B cell (primary cell): ENCODE results near the gene PHACTR4. TPM values are rescaled to one million over a fixed set of nuclear protein-coding genes. Genes with fewer than 3 reads are reported as not detected.
A peak's percentile ranks its signal among the peaks of the same experiment; 100 is the strongest.

ENCODE experiments used
- ATAC-seq: fragments of 200-7000 bp; cut with Tn5 transposase; one replicate; pipeline ENCODE4 v1.10.0; 2021; ENCODE audit warnings: low read depth, mild to moderate bottlenecking, moderate number of reproducible peaks, moderate library complexity
- CTCF ChIA-PET: fragments of 350-600 bp; sonication (Branson Sonifier 250); formaldehyde crosslinking; loops from one replicate; lab custom pipeline; 2021; ENCODE audit warnings: antibody characterized with exemption, inconsistent platforms; lab: Charles Lee
- POLR2A ChIA-PET: fragments of 350-600 bp; sonication (Branson Sonifier 250); formaldehyde crosslinking; loops from one replicate; lab custom pipeline; 2021; ENCODE audit warnings: antibody characterized with exemption; lab: Charles Lee
- DNase-seq: peaks from one replicate; pipeline ENCODE4 v3.0.0; 2013
- H2AFZ ChIP-seq: 2 replicates; pipeline ENCODE4 v1.6.1; 2012; ENCODE audit warnings: mild to moderate bottlenecking, low read depth, low read length; ENCODE audit not compliant: insufficient read depth, poor library complexity, severe bottlenecking
- H3K27ac ChIP-seq, 2 donors: 1 replicate in 1 of 2; 2 replicates in 1 of 2; pipeline ENCODE4 v1.5.1; 2012 to 2013; ENCODE audit warnings: low read length in 2 of 2, mild to moderate bottlenecking in 2 of 2, moderate library complexity in 1 of 2
- H3K27me3 ChIP-seq, 4 experiments: fragments of 200-600 bp in 1 of 4; sonication (generic) in 1 of 4; replicated peaks in 1 of 4; 1 replicate in 2 of 4; 2 replicates in 2 of 4; pipeline versions ENCODE4 v1.6.1 to v1.7.0; 2013 to 2016; ENCODE audit warnings: low read length in 3 of 4, mild to moderate bottlenecking in 2 of 4, mixed read lengths in 1 of 4, moderate library complexity in 1 of 4; ENCODE audit not compliant: insufficient read depth in 4 of 4, control insufficient read depth in 3 of 4; ENCODE audit errors: control extremely low read depth in 1 of 4
- H3K36me3 ChIP-seq, 2 experiments: replicated peaks in 1 of 2; 1 replicate in 1 of 2; 2 replicates in 1 of 2; pipeline versions ENCODE4 v1.6.1 to v1.7.1; 2013; ENCODE audit warnings: low read length in 1 of 2; ENCODE audit not compliant: insufficient read depth in 2 of 2, control insufficient read depth in 1 of 2; ENCODE audit errors: control extremely low read depth in 1 of 2, extremely low read depth in 1 of 2
- H3K4me1 ChIP-seq, 2 donors: fragments of 200-600 bp in 1 of 2; sonication (generic) in 1 of 2; 1 replicate in 1 of 2; 2 replicates in 1 of 2; pipeline versions ENCODE4 v1.5.1 to v1.6.1; 2013 to 2017; ENCODE audit warnings: low read length in 2 of 2; ENCODE audit not compliant: control insufficient read depth in 2 of 2, insufficient read depth in 2 of 2
- H3K4me2 ChIP-seq: replicated peaks from 2 replicates; pipeline ENCODE3; 2012; ENCODE audit warnings: mild to moderate bottlenecking, low read depth, low read length; ENCODE audit not compliant: poor library complexity, severe bottlenecking
- H3K4me3 ChIP-seq, 5 experiments: fragments of 200-600 bp in 1 of 5; sonication (generic) in 1 of 5; 1 replicate in 3 of 5; 2 replicates in 2 of 5; pipeline versions ENCODE4 v1.5.1 to v1.7.0; 2011 to 2016; ENCODE audit warnings: low read length in 4 of 5, mild to moderate bottlenecking in 4 of 5, low read depth in 2 of 5, control low read depth in 1 of 5, moderate library complexity in 1 of 5; ENCODE audit not compliant: insufficient read depth in 1 of 5; ENCODE audit errors: control extremely low read depth in 1 of 5, extremely low read depth in 1 of 5
- H3K79me2 ChIP-seq: fragments of 200-600 bp; sonication (generic); one replicate; pipeline ENCODE4 v1.6.0; 2016; ENCODE audit warnings: low read length; ENCODE audit not compliant: control insufficient read depth, insufficient read depth
- H3K9ac ChIP-seq: fragments of 200-600 bp; sonication (generic); 2 replicates; pipeline ENCODE4 v1.6.1; 2017; ENCODE audit warnings: mild to moderate bottlenecking, low read length, moderate library complexity
- H3K9me3 ChIP-seq, 3 donors: one replicate each; pipeline versions ENCODE4 v1.6.1 to v1.7.1; 2013; ENCODE audit warnings: low read length in 2 of 3; ENCODE audit not compliant: control insufficient read depth in 2 of 3, insufficient read depth in 1 of 3; ENCODE audit errors: control extremely low read depth in 1 of 3
- H4K20me1 ChIP-seq: 2 replicates; pipeline ENCODE4 v1.6.0; 2012; ENCODE audit warnings: mild to moderate bottlenecking, low read length; ENCODE audit not compliant: insufficient read depth, control insufficient read depth, poor library complexity, severe bottlenecking
- H3K27ac Mint-ChIP-seq: one replicate; pipeline ENCODE4 v1.8.0; 2021; ENCODE audit warnings: mixed read lengths
- H3K27me3 Mint-ChIP-seq: one replicate; pipeline ENCODE4 v1.8.0; 2021; ENCODE audit warnings: mixed read lengths
- H3K4me1 Mint-ChIP-seq: one replicate; pipeline ENCODE4 v1.8.0; 2021; ENCODE audit warnings: mixed read lengths
- H3K4me3 Mint-ChIP-seq: one replicate; pipeline ENCODE4 v1.8.0; 2021; ENCODE audit warnings: mixed read lengths
- H3K9me3 Mint-ChIP-seq: one replicate; pipeline ENCODE4 v1.8.0; 2022; ENCODE audit warnings: mixed read lengths; ENCODE audit not compliant: insufficient read depth
- CTCF ChIP-seq: fragments of 200-600 bp; IDR thresholded peaks from one replicate; pipeline ENCODE4 v1.8.0; 2022; ENCODE audit warnings: antibody characterized with exemption, mild to moderate bottlenecking
- EZH2 ChIP-seq: IDR thresholded peaks from 2 replicates; pipeline ENCODE4 v1.6.1; 2012; ENCODE audit warnings: borderline replicate concordance, low read depth, mild to moderate bottlenecking, moderate library complexity, low read length; ENCODE audit not compliant: insufficient read depth, poor library complexity, severe bottlenecking
- WGBS: methylation state at CpG from one replicate; pipeline ENCODE4 v1.1.5; 2013; ENCODE audit warnings: missing lambda C conversion rate; ENCODE audit not compliant: insufficient coverage; 5-methylcytosine and 5-hydroxymethylcytosine counted together
- intact Hi-C: fragments of 100-400 bp; cut with micrococcal nuclease; formaldehyde crosslinking; loops from one replicate; pipeline ENCODE4 v1.10.0; 2022
- polyA plus RNA-seq: library from polyadenylated mRNA; depleted of rRNA; stranded (reverse); fragments of >200 nt; gene quantifications from 2 replicates; pipeline ENCODE4 v1.2.3, GENCODE V29; 2012
- total RNA-seq, 2 donors: library from RNA; stranded (reverse); fragments of 120-200 nt in 1 of 2; gene quantifications; 1 replicate in 1 of 2; 2 replicates in 1 of 2; pipeline versions ENCODE4 v1.2.3 to v1.2.4, GENCODE V29; 2013 to 2022

Gene PHACTR4
- total and polyA plus RNA-seq, 2 donors (not counting 1 experiment from before 2014, with no cell fraction given), result 9.8 to 41.6 TPM

- Histone ChIP-seq H3K36me3 (no peaks in the 10 kb centered on the region), H2AFZ (no peak overlapping the region), H3K27ac (no peak overlapping the region), H3K4me1 (peaks cover 3 to 8% of the 10 kb centered on the region in 2 donors), H3K9me3 (no peaks in the 10 kb centered on the region), H3K9ac (peak overlapping the region; percentile 28), H3K27me3 (no peaks in the 10 kb centered on the region), H3K4me3 (no peak overlapping the region), H4K20me1 (peaks cover 12% of the 10 kb centered on the region), H3K4me2 (peak overlapping the region; percentile 21), H3K79me2 (peaks cover 40% of the 10 kb centered on the region)
- no CpG with 5 or more reads among the region's 3 CpGs for WGBS
- CTCF ChIA-PET, result interaction anchor here (0.6 kb wide), 1 partner anchor 790 kb away, joined by 5 read pairs; no protein-coding TSS in a partner anchor
- no peaks in the 10 kb centered on the region for H3K27me3 Mint-ChIP-seq
- peak; percentile 17 for ATAC-seq
- H3K27ac Mint-ChIP-seq, result no peak overlapping the region
- intact Hi-C loops, result no loop called here
- H3K4me3 Mint-ChIP-seq, result peak overlapping the region; percentile 10
- H3K9me3 Mint-ChIP-seq, result no peaks in the 10 kb centered on the region
- POLR2A ChIA-PET, result no interaction called here
- peaks cover 11% of the 10 kb centered on the region for H3K4me1 Mint-ChIP-seq
- no peak for DNase-seq
- no peak for TF ChIP-seq EZH2
- TF ChIP-seq CTCF, result no peak
Measured at GRCh38 chr1:28417441-28417922, 47.9 kb downstream of the PHACTR4 start.

GRCh38 chr1:28417926-28418637 lies 48.5 kb downstream of the PHACTR4 start:
- H3K27me3 ChIP-seq, result no peaks in the 10 kb centered on the region
- H3K4me3 Mint-ChIP-seq, result peak overlapping the region; percentile 10
- H3K4me3 ChIP-seq, result no peak overlapping the region
- ATAC-seq (no peak), DNase-seq (no peak)
- 92% methylated on average over 2 of the region's 4 CpGs for WGBS
- H3K36me3 ChIP-seq, result no peaks in the 10 kb centered on the region
- no peak for TF ChIP-seq CTCF
- TF ChIP-seq EZH2, result no peak
- H3K79me2 ChIP-seq, result peaks cover 37% of the 10 kb centered on the region
- no peaks in the 10 kb centered on the region for H3K9me3 Mint-ChIP-seq
- CTCF ChIA-PET, result interaction anchor here (0.6 kb wide), 1 partner anchor 789 kb away, joined by 5 read pairs; no protein-coding TSS in a partner anchor
- H3K9ac ChIP-seq, result peak overlapping the region; percentile 28
- peak overlapping the region; percentile 21 for H3K4me2 ChIP-seq
- H3K27ac Mint-ChIP-seq, result no peak overlapping the region
- H3K27ac ChIP-seq, result no peak overlapping the region
- H3K4me1 Mint-ChIP-seq, result peaks cover 11% of the 10 kb centered on the region
- intact Hi-C loops, result no loop called here
- H3K27me3 Mint-ChIP-seq, result no peaks in the 10 kb centered on the region
- peaks cover 6% of the 10 kb centered on the region for H4K20me1 ChIP-seq
- no peak overlapping the region for H2AFZ ChIP-seq
- H3K9me3 ChIP-seq, result no peaks in the 10 kb centered on the region
- peaks cover 3 to 8% of the 10 kb centered on the region in 2 donors for H3K4me1 ChIP-seq
- POLR2A ChIA-PET, result no interaction called here
